ENCODE measurements around the gene PLCE1.

The PLCE1 gene

GRCh38 chr10:94025806-94026205 lies 32.1 kb downstream of the PLCE1 start:
- DNase-seq, result no peak

GRCh38 chr10:94027197-94027596 lies 33.5 kb downstream of the PLCE1 start:
- DNase-seq, result no peak

- no peak for DNase-seq
Measured at GRCh38 chr10:94029955-94030354, 36.2 kb downstream of the PLCE1 start.

GRCh38 chr10:94035982-94036765 lies 42.4 kb downstream of the PLCE1 start:
- DNase-seq, result no peak

GRCh38 chr10:94036766-94037033 lies 43.0 kb downstream of the PLCE1 start:
- no peak for DNase-seq

GRCh38 chr10:94037286-94037685 lies 43.6 kb downstream of the PLCE1 start:
- no peak for DNase-seq

GRCh38 chr10:94038024-94038423 lies 44.3 kb downstream of the PLCE1 start:
- DNase-seq, result no peak

GRCh38 chr10:94041206-94041605 lies 47.5 kb downstream of the PLCE1 start:
- no peak for DNase-seq

GRCh38 chr10:94042001-94042833 lies 48.5 kb downstream of the PLCE1 start:
- DNase-seq, result no peak

GRCh38 chr10:94042834-94043175 lies 49.1 kb downstream of the PLCE1 start:
- DNase-seq, result no peak

Data from activated CD4-positive, CD25-positive, alpha-beta regulatory T cell treated with anti-CD3 and anti-CD28 coated beads, Interleukin-2, amount 50 U/mL, for 72 hours (primary cell).